Endodermal cell (in vitro differentiated cells): ENCODE results near the gene KYNU. TPM values are rescaled to one million over a fixed set of nuclear protein-coding genes. Genes with fewer than 3 reads are reported as not detected.

Source experiments
- DNase-seq: peaks from one replicate; pipeline ENCODE4 v3.0.0-alpha.2; 2017
- H3K27ac ChIP-seq: 2 replicates; pipeline ENCODE4 v1.5.1; 2013; ENCODE audit warnings: mild to moderate bottlenecking, low read depth, low read length, moderate library complexity
- H3K27me3 ChIP-seq: 2 replicates; pipeline ENCODE4 v1.6.1; 2013; ENCODE audit warnings: mild to moderate bottlenecking, low read length, moderate library complexity; ENCODE audit not compliant: insufficient read depth, control insufficient read depth, poor library complexity, severe bottlenecking
- H3K36me3 ChIP-seq: 2 replicates; pipeline ENCODE4 v1.7.0; 2013; ENCODE audit warnings: mild to moderate bottlenecking, low read length, moderate library complexity; ENCODE audit not compliant: control insufficient read depth, insufficient read depth
- H3K4me1 ChIP-seq: one replicate; pipeline ENCODE4 v1.7.0; 2013; ENCODE audit warnings: low read length; ENCODE audit not compliant: control insufficient read depth, insufficient read depth
- H3K4me3 ChIP-seq: 2 replicates; pipeline ENCODE4 v1.5.1; 2013; ENCODE audit warnings: mild to moderate bottlenecking, low read length, moderate library complexity
- H3K9ac ChIP-seq: 2 replicates; pipeline ENCODE4 v1.6.1; 2013; ENCODE audit warnings: mild to moderate bottlenecking, low read length, moderate library complexity; ENCODE audit not compliant: poor library complexity, severe bottlenecking; ENCODE audit errors: extremely low read depth
- H3K9me3 ChIP-seq: 2 replicates; pipeline ENCODE4 v1.6.1; 2013; ENCODE audit warnings: mild to moderate bottlenecking, low read length, moderate library complexity; ENCODE audit not compliant: control insufficient read depth
- H3K27ac Mint-ChIP-seq: 2 replicates; pipeline ENCODE4 v1.8.0; 2020; ENCODE audit warnings: mixed read lengths
- H3K27me3 Mint-ChIP-seq: 2 replicates; pipeline ENCODE4 v1.8.0; 2021; ENCODE audit warnings: mild to moderate bottlenecking, mixed read lengths; ENCODE audit not compliant: insufficient read depth
- H3K36me3 Mint-ChIP-seq: 2 replicates; pipeline ENCODE4 v1.8.0; 2020; ENCODE audit warnings: low read depth, mixed read lengths
- H3K4me1 Mint-ChIP-seq: 2 replicates; pipeline ENCODE4 v1.8.0; 2020; ENCODE audit warnings: mixed read lengths
- H3K4me3 Mint-ChIP-seq: 2 replicates; pipeline ENCODE4 v1.8.0; 2020; ENCODE audit warnings: mild to moderate bottlenecking, moderate library complexity, mixed read lengths
- H3K9me3 Mint-ChIP-seq: 2 replicates; pipeline ENCODE4 v1.8.0; 2020; ENCODE audit warnings: mild to moderate bottlenecking, mixed read lengths
- CTCF ChIP-seq: fragments of 200-600 bp; sonication (generic); conservative IDR thresholded peaks from 2 replicates; pipeline ENCODE4 v1.5.0; 2021; ENCODE audit warnings: antibody characterized with exemption, mild to moderate bottlenecking
- WGBS, 2 experiments: methylation state at CpG; one replicate each; pipeline versions ENCODE4 v1.1.5 to v1.1.7; 2013; ENCODE audit warnings: missing lambda C conversion rate in 2 of 2, mixed read lengths in 1 of 2; ENCODE audit not compliant: insufficient coverage in 1 of 2, insufficient read length in 1 of 2; 5-methylcytosine and 5-hydroxymethylcytosine counted together
- total RNA-seq, 2 donors: library from RNA; stranded (reverse); fragmentation: NEBNext Ultra II Directional in 1 of 2; extraction: Animal tissue kit (Norgen Biotek cat#: 25700) in 1 of 2; gene quantifications; 2 replicates in 1 of 2; 3 replicates in 1 of 2; pipeline ENCODE4 v1.2.1, GENCODE V29; 2021

KYNU gene
- total RNA-seq, 2 donors from 2014 or later: 1.2 to 4.2 TPM

GRCh38 chr2:142920571-142920970 lies 43.1 kb downstream of the KYNU start:
- H3K4me1 Mint-ChIP-seq: peaks cover 3% of the 10 kb centered on the region
- Histone ChIP-seq H3K36me3 (no peaks in the 10 kb centered on the region), H3K27ac (no peak overlapping the region), H3K4me3 (no peak overlapping the region), H3K9ac (no peak overlapping the region), H3K4me1 (no peaks in the 10 kb centered on the region), H3K27me3 (no peaks in the 10 kb centered on the region), H3K9me3 (no peaks in the 10 kb centered on the region)
- H3K4me3 Mint-ChIP-seq: no peak overlapping the region
- no peak for TF ChIP-seq CTCF
- H3K27ac Mint-ChIP-seq: no peak overlapping the region
- DNase-seq: no peak
- no peaks in the 10 kb centered on the region for H3K36me3 Mint-ChIP-seq
- 80% methylated on average over 3 of the region's 3 CpGs; no CpG with 5 or more reads in 1 of the 2 experiments for WGBS, 2 experiments
- H3K27me3 Mint-ChIP-seq: no peaks in the 10 kb centered on the region
- no peaks in the 10 kb centered on the region for H3K9me3 Mint-ChIP-seq

DNA sequence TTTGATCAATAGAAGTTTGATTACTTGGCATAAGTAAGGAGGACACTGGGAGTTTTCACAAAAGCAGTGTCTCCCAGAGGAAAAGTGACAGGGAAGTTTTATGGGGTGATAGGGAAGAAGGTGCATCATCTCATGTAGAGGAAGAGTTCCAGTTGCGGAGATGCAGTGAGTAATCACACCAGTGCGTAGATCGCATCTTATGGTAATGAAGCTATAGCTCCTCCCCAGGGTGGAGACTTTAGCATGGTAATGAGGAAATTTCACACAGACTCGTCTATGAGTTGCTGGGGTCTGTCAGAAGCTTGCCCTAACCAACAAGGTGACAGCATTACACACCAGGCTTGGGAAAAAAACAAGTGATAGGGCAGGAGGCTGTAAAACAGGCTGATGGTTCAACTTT lies 49.0 kb downstream of the KYNU start:
- TF ChIP-seq CTCF: no peak
- no peaks in the 10 kb centered on the region for H3K9me3 Mint-ChIP-seq
- H3K4me1 ChIP-seq: no peaks in the 10 kb centered on the region
- H3K36me3 ChIP-seq: no peaks in the 10 kb centered on the region
- no peak for DNase-seq
- no peaks in the 10 kb centered on the region for H3K9me3 ChIP-seq
- H3K36me3 Mint-ChIP-seq: no peaks in the 10 kb centered on the region
- no peak overlapping the region for H3K9ac ChIP-seq
- no peaks in the 10 kb centered on the region for H3K27me3 Mint-ChIP-seq
- no peak overlapping the region for H3K4me3 ChIP-seq
- no peak overlapping the region for H3K4me3 Mint-ChIP-seq
- 94 to 96% methylated on average over 3 to 4 of the region's 4 CpGs for WGBS, 2 experiments
- H3K27ac ChIP-seq: no peak overlapping the region
- no peak overlapping the region for H3K27ac Mint-ChIP-seq
- no peaks in the 10 kb centered on the region for H3K4me1 Mint-ChIP-seq
- H3K27me3 ChIP-seq: no peaks in the 10 kb centered on the region

DNA sequence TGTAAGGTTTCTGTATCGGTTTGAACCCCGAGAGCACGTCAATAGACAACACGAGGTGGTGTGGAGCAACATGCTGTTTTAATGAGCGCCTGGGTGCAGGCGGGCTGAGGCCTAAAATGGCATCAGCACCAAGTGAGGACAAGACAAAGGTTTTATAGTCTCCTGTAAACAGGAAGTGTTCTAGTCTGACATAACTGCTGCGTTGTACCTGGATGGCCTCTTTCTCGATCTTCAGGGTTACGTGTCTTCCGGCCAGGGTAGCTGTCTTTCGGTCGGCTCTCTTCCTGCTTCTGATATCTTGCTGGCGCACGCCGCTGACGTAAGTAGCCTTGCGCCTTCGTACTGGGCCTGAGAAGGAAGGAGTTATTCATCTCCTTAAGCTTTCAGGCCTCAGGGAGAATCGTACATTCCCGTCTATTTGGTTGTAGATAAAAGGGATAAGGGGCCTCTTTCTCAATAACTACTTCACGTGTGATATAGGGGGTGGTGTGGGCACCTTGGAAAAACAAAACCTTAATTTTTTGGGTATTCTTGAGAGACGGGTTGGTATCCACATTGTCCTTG lies 53.5 kb downstream of the KYNU start:
- Histone ChIP-seq H3K27me3 (no peaks in the 10 kb centered on the region), H3K4me1 (no peaks in the 10 kb centered on the region), H3K9me3 (no peaks in the 10 kb centered on the region), H3K4me3 (no peak overlapping the region), H3K27ac (no peak overlapping the region), H3K36me3 (no peaks in the 10 kb centered on the region), H3K9ac (no peak overlapping the region)
- Mint-ChIP-seq H3K27ac (no peak overlapping the region), H3K4me3 (no peak overlapping the region), H3K27me3 (no peaks in the 10 kb centered on the region), H3K36me3 (no peaks in the 10 kb centered on the region), H3K9me3 (no peaks in the 10 kb centered on the region), H3K4me1 (no peaks in the 10 kb centered on the region)
- no peak for TF ChIP-seq CTCF
- no peak for DNase-seq
- WGBS, 2 experiments: 87 to 93% methylated on average over 8 to 22 of the region's 22 CpGs
